Ectodermal cell (in vitro differentiated cells): ENCODE results near the gene B3GAT2.
"Not testable (repeated sequence)": the region's sequence is repeated elsewhere in the genome, so short reads cannot be mapped to it uniquely, and the experiment has no call there.

Experiments
- H3K27ac ChIP-seq: 2 replicates; pipeline ENCODE4 v1.7.0; 2013; ENCODE audit warnings: mild to moderate bottlenecking, low read depth, low read length; ENCODE audit not compliant: insufficient read depth, poor library complexity, severe bottlenecking
- H3K27me3 ChIP-seq: 2 replicates; pipeline ENCODE4 v1.7.0; 2013; ENCODE audit warnings: mild to moderate bottlenecking, low read length; ENCODE audit not compliant: insufficient read depth, control insufficient read depth, poor library complexity, severe bottlenecking
- H3K36me3 ChIP-seq: one replicate; pipeline ENCODE4 v1.7.0; 2013; ENCODE audit warnings: low read length; ENCODE audit not compliant: control insufficient read depth, insufficient read depth
- H3K4me1 ChIP-seq: one replicate; pipeline ENCODE4 v1.7.0; 2013; ENCODE audit warnings: low read length; ENCODE audit not compliant: control insufficient read depth, insufficient read depth
- H3K4me3 ChIP-seq: 2 replicates; pipeline ENCODE4 v1.7.0; 2013; ENCODE audit warnings: low read depth, low read length, control low read depth; ENCODE audit not compliant: insufficient read depth
- H3K9me3 ChIP-seq: 2 replicates; pipeline ENCODE4 v1.7.0; 2013; ENCODE audit warnings: mild to moderate bottlenecking, low read length, moderate library complexity; ENCODE audit not compliant: control insufficient read depth
- WGBS, 2 experiments: methylation state at CpG; one replicate each; pipeline ENCODE4 v1.1.7; 2013; ENCODE audit warnings: missing lambda C conversion rate in 2 of 2; 5-methylcytosine and 5-hydroxymethylcytosine counted together

The B3GAT2 gene

DNA sequence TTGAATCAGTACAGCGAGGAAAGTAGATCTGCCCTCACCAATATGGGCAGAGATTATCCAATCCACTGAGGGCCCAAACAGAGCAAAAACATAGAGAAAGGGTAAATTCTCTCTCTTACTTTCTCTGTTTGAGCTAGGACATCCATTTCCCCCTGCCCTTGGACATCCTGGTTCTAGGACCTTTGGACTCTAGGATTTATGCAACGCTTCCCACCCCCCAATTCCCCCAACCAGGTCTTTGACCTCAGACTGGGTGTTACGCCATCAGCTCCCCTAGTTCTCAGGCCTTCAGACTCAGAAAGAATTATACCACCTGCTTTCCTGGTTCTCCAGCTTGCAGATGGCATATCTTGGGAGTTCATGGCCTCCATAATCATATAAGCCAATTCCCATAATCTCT is 10.2 kb upstream of the B3GAT2 start:
- Histone ChIP-seq H3K9me3 (no peaks in the 10 kb centered on the region), H3K27me3 (no peaks in the 10 kb centered on the region), H3K4me3 (no peak overlapping the region), H3K36me3 (no peaks in the 10 kb centered on the region), H3K27ac (no peak overlapping the region), H3K4me1 (no peaks in the 10 kb centered on the region)
- 91 to 94% methylated on average over 3 of the region's 3 CpGs for WGBS, 2 experiments

DNA sequence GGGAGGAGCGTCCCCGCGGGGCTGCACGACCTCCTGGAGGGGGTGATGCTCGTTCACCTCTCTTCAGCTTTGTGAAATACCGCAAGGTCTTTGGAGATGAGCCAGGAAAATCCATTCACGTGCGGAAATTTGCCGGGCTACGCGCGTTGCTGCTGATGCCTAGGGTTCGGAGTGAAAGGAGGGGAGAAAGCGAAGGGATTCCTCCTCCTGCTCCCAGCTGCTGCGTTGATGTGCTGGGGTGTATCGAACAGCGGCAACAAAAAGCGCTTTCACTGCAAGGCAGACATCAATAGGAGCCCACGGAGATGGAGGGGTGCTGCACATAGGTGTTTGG is 391 bp upstream of the B3GAT2 start:
- H3K36me3 ChIP-seq = no peaks in the 10 kb centered on the region
- no peaks in the 10 kb centered on the region for H3K4me1 ChIP-seq
- WGBS, 2 experiments = 5 to 7% methylated on average over 19 of the region's 19 CpGs
- H3K4me3 ChIP-seq = peak overlapping the region; percentile 56
- H3K9me3 ChIP-seq = no peaks in the 10 kb centered on the region
- H3K27ac ChIP-seq = no peak overlapping the region
- H3K27me3 ChIP-seq = peaks cover 75% of the 10 kb centered on the region

DNA sequence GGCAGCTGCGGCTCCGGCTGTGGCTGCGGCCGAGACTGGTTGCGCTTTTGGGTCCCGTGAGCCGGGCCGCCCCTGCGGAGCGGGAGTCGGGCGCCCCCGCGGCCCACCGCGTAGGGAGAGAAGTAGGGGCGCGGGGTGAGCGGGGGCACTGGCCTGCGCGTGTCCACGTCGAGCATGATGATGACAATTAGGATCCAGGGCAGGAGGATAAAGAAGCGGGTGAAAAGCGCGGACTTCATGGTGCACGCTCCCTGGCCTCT is 739 bp downstream of the B3GAT2 start:
- 1% methylated on average over 27 of the region's 27 CpGs for WGBS, 2 experiments
- Histone ChIP-seq H3K27me3 (peaks cover 75% of the 10 kb centered on the region), H3K4me3 (peak overlapping the region; percentile 56), H3K27ac (no peak overlapping the region), H3K9me3 (no peaks in the 10 kb centered on the region), H3K4me1 (no peaks in the 10 kb centered on the region), H3K36me3 (no peaks in the 10 kb centered on the region)

GRCh38 chr6:70955441-70956190 is 1.2 kb downstream of the B3GAT2 start:
- Histone ChIP-seq H3K36me3 (no peaks in the 10 kb centered on the region), H3K27ac (no peak overlapping the region), H3K9me3 (no peaks in the 10 kb centered on the region), H3K4me1 (no peaks in the 10 kb centered on the region), H3K4me3 (peak overlapping the region; percentile 56), H3K27me3 (peaks cover 75% of the 10 kb centered on the region)
- 1% methylated on average over 65 of the region's 65 CpGs for WGBS, 2 experiments

GRCh38 chr6:70954750-70955149 is 2.1 kb downstream of the B3GAT2 start:
- H3K27ac ChIP-seq = no peak overlapping the region
- 49 to 56% methylated on average over 14 of the region's 14 CpGs for WGBS, 2 experiments
- no peak overlapping the region for H3K4me3 ChIP-seq

GRCh38 chr6:70954176-70954575 is 2.7 kb downstream of the B3GAT2 start:
- no peaks in the 10 kb centered on the region for H3K4me1 ChIP-seq
- peaks cover 61% of the 10 kb centered on the region for H3K27me3 ChIP-seq
- no peaks in the 10 kb centered on the region for H3K36me3 ChIP-seq
- H3K27ac ChIP-seq = no peak overlapping the region
- H3K9me3 ChIP-seq = no peaks in the 10 kb centered on the region
- no peak overlapping the region for H3K4me3 ChIP-seq
- WGBS, 2 experiments = 65% methylated on average over 3 of the region's 3 CpGs; no CpG with 5 or more reads in 1 of the 2 experiments

More at GRCh38 chr6:70954750-70955149, 2.1 kb downstream of the B3GAT2 start:
- H3K27me3 ChIP-seq = peaks cover 67% of the 10 kb centered on the region
- no peaks in the 10 kb centered on the region for H3K9me3 ChIP-seq
- no peaks in the 10 kb centered on the region for H3K4me1 ChIP-seq
- H3K36me3 ChIP-seq = no peaks in the 10 kb centered on the region

DNA sequence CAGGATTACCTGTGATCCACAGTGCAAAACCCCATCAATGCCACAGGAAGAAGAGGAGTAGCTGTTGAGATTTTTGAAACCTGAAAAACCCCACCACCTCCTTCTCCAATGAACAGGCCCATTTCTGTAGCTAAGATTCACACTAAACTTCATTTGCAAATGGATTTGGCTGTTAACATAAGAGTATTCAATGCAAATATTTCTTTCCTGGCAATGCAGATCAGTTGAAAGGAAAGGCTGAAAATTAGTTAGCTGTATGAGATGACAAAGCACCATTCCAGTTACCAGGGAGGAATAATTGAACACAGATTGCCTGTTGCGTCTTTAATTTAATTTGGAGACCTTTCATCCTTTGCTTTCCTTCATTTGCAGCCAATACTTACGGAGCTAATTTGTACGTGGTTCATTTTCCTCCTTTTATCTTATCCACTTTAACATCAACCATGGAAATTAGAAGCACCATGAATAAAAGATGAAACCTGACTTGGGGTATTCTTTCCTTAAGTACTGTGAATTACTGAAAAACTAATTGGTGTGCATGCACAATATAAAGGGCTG is 4.2 kb downstream of the B3GAT2 start:
- peaks cover 47% of the 10 kb centered on the region for H3K27me3 ChIP-seq
- H3K4me3 ChIP-seq = no peak overlapping the region
- no peaks in the 10 kb centered on the region for H3K4me1 ChIP-seq
- no peaks in the 10 kb centered on the region for H3K9me3 ChIP-seq
- H3K36me3 ChIP-seq = no peaks in the 10 kb centered on the region
- H3K27ac ChIP-seq = no peak overlapping the region
- 81 to 93% methylated on average over 2 to 3 of the region's 3 CpGs for WGBS, 2 experiments

DNA sequence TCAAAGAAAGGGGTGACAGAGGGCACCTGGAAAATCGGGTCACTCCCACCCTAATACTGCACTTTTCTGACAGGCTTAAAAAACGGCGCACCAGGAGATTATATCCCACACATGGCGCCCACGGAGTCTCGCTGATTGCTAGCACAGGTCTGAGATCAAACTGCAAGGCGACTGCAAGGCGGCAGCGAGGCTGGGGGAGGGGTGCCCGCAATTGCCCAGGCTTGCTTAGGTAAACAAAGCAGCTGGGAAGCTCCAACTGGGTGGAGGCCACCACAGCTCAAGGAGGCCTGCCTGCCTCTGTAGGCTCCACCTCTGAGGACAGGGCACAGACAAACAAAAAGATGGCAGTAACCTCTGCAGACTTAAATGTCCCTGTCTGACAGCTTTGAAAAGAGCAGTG is 12.5 kb downstream of the B3GAT2 start:
- 84 to 86% methylated on average over 10 of the region's 10 CpGs for WGBS, 2 experiments
- H3K36me3 ChIP-seq, H3K27ac ChIP-seq, H3K9me3 ChIP-seq, H3K4me3 ChIP-seq, H3K4me1 ChIP-seq, H3K27me3 ChIP-seq: not testable (repeated sequence)

DNA sequence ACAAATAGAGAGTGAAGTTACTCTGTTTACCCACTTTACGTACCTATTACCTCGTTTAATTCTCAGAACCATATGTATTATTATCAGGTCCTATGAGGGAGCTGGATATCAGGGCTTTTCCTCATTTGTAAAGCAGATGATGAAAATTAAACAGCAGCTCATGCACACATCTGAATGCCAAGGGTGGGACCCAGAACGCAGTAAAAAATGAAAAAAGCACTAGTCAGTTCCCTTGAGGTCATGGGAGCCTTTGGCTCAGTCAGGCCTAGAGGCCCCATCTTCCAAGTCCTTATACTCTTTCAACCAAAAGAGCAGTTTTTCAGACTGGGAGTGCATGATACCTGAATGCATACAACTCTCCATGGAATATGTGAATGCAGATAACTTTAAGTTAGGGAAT is 23.0 kb downstream of the B3GAT2 start:
- Histone ChIP-seq H3K27ac (no peak overlapping the region), H3K36me3 (no peaks in the 10 kb centered on the region), H3K9me3 (no peaks in the 10 kb centered on the region), H3K4me3 (no peak overlapping the region), H3K4me1 (no peaks in the 10 kb centered on the region), H3K27me3 (no peaks in the 10 kb centered on the region)
- 93 to 98% methylated on average over 3 of the region's 3 CpGs for WGBS, 2 experiments

GRCh38 chr6:70905742-70906141 is 51.1 kb downstream of the B3GAT2 start:
- no peaks in the 10 kb centered on the region for H3K4me1 ChIP-seq
- no peak overlapping the region for H3K27ac ChIP-seq
- no peak overlapping the region for H3K4me3 ChIP-seq
- WGBS, 2 experiments = no CpG with 5 or more reads among the region's 1 CpG
- no peaks in the 10 kb centered on the region for H3K36me3 ChIP-seq
- H3K9me3 ChIP-seq = no peaks in the 10 kb centered on the region
- no peaks in the 10 kb centered on the region for H3K27me3 ChIP-seq
